Tongue (tissue), 1 donor: ENCODE data around the gene MTRR. TPM values are rescaled to one million over a fixed set of nuclear protein-coding genes. Genes with fewer than 3 reads are reported as not detected.

Experiments
- total RNA-seq: library from RNA; depleted of rRNA; stranded (reverse); fragments of >200 nt; gene quantifications from one replicate; pipeline ENCODE4 v1.2.3, GENCODE V29; 2014

Gene MTRR
- total RNA-seq, 1 donor from 2014 or later: 39.1 TPM

Other genes starting within 250 kb of the MTRR start
- not detected for gene CFAP90, start 18.0 kb upstream of the MTRR start, total RNA-seq
- gene FASTKD3, start 117 bp upstream of the MTRR start, total RNA-seq: 14.7 TPM